NCI-H526 treated with DMSO at 0.1 percent for 48 hours (cell line): ENCODE data around the gene GAB1.

Experiments
- DNase-seq: peaks from one replicate; lab custom pipeline; 2025; lab: John Stamatoyannopoulos, UW

The GAB1 gene

DNA sequence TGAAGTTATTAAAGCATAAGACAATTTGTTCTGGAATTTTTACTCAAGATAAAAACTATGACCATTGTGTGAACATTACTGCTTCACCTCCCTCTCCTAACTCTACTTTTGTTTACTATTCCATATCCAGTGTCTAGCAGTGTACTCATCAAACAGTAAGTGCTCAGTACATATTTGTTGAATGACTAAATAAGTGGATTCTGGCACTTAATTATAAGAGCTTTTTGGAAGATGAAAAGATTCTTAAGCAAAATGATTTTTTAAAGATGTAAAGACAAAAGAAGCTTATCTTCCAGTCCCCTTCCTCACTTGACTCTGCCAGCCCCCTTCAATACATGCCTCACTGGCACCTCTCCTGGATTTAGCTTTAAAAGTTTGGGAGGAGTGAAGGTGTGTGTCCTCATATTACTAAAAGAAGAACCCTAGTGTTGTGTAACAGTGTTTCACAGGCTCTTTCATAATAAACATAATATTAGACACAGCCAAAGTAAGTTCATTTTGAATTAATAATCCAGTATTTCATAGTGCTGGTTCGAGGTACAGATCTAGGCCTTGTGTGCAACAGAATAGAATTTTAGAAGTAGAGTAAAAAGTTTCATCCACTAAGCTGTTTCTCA lies 53.0 kb downstream of the GAB1 start:
- no peak for DNase-seq

DNA sequence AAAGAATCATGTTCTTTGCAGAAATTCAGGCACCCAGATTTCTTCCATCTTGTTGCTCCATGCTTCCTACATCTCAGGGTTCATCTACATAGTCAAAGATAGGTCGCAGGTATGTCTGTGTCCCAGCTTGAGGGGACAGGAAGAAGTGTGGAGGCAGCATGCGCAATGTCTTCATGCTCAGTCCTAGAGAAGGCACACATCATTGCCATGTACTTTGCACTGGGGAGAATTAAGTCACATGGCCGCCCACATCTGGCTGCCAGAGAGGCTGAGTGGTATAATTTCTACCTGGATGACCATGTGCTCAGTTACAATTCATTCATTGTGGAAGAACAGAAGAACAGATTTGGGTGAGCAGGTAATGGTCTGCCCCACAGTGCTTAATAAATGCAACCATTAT lies 54.1 kb downstream of the GAB1 start:
- no peak for DNase-seq

GRCh38 chr4:143391261-143391660 lies 54.6 kb downstream of the GAB1 start:
- DNase-seq, result no peak

DNA sequence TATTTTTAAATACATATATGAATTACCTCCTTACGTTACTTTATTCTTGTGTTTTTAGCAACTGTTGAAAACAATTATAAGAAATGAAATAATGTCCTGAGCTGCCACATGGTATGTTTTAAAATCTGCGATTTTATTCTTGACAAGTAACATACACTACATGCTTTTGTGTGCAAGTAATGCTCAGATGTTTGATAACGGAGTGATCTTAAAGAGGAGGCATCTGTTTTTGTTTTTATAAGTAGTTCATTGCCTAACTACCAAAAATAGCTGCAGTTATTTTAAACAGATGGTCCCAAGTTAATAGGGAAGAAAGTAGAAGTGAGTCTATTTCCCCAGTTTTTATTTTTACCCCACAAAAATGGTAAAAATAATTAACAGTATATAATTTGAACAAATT lies 55.2 kb downstream of the GAB1 start:
- no peak for DNase-seq

DNA sequence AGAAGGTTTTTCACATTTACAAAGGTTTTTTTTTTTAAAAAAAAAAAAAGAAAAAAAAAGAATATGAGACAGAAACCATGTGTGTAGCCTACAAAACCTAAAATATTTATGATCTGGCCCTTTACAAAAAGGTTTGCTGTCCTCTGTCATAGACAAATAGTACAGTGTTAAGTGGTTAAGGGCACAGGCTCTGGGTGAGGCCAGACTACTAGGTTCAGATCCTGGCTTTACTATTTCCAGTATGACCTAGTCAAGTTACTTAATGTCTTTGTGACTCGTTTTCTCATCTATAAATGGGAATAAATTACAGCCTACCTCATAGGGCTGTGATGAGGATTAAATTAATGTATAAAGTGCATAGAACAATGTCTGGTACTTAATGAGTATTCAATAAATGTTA lies 56.5 kb downstream of the GAB1 start:
- DNase-seq, result no peak

DNA sequence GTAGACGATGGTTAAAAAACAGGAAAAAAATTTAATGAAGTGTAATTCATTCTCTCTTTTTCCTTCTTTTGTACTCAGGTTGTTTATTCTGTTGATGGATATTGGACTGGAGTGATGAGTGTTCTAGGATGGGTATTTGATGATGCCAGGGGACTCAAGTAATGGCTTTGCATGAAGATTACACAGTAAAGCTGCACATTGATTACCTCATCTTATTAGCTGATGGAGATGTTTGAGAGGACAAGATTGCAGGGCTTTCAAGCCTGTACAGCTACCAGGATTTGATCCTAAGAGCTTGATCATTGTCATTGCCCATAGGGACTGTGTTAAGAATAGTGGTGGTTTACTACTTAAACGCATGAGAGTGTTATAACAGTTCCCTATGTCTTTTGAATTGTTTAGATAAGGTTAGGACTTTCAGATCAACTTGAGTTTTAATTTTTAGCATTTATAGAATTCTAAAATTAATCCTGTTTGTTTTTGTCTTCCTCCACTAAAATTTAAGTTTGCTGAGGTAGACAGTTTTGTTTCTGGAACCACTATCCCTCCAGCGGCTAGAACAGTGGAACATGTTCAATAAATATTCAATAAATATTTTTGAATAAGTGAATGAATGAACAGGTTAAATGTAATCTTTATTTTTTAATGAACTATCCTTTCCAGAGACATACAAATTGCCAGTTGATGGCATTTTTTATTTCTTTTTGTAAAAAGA lies 58.2 kb downstream of the GAB1 start:
- DNase-seq, result no peak

DNA sequence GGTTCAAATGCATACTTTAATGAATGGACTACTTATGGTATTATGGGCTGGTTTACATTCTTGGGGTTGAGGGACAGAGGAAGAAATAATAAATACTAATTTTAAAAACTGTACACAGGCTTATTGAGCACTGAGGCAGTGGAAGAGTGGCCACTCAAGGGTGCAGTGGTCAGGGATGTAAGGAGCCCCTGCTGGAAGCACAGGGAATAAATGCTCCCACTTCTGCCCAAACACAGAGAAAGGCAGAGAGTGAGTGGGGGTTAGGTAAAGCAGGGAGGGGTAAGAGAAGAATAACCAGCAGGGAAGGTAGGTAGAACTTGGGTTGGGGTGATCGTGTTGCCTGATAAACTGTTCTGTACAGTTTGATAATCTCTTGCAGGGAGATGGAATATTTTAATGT lies 60.0 kb downstream of the GAB1 start:
- DNase-seq, result no peak

DNA sequence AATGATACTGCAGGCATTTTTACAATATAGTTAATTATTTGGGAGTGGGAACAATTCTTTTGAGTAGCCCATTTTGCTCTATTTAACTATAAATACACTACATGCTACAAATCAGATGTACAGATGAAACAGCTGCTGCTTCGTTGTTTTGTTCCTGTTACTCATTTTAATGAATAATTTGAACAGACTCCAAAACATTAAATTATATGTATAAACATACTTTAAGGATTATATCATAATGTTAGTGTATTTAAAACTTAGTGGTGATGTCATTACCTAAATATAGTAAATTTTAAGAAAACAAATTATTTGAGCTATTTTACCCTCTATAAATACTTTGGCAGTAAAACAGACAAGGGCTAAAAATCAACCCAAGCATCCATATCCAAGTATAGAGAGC lies 60.7 kb downstream of the GAB1 start:
- DNase-seq, result no peak

- no peak for DNase-seq
Observed at GRCh38 chr4:143397887-143398286, 61.2 kb downstream of the GAB1 start.

DNA sequence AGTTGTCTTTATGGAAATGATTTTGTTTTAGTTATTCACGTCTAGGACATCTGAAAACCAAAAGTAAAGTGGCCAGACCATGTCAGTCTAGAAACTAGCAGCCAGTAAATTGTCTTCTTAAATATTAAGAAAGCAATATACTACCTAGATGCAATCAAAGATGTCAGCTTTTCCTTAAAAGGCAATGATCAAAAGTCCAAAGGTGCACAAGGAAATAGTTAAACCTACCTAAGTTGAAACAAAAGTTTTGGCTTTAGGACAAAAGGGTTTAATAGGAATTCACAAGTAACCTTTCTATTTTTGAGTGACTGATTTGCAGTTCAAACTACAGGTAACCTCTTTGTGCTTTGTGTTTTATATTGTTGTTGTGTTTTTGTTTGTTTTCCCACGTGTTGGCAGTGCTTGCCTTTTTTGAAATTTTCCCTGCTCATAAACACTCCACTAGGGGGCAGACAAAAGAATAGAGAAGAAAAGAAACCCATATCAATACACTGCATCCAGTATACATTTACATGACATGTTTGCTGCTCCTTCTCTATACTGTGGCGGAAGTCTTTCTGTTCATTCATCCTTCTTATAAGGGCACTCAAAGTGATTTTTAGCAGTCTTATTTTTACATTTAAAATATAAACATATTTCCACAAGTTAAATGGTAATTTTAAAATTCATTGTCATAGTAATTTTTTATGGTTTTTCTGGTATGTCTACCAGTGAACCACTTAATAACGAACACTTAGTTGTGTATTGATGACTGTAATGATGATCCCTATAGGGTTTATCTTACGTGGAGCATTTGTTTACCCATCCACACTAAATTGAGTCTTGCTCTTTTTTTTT lies 62.7 kb downstream of the GAB1 start:
- DNase-seq, result peak; percentile 41

GRCh38 chr4:143400082-143400481 lies 63.4 kb downstream of the GAB1 start:
- DNase-seq, result no peak

DNA sequence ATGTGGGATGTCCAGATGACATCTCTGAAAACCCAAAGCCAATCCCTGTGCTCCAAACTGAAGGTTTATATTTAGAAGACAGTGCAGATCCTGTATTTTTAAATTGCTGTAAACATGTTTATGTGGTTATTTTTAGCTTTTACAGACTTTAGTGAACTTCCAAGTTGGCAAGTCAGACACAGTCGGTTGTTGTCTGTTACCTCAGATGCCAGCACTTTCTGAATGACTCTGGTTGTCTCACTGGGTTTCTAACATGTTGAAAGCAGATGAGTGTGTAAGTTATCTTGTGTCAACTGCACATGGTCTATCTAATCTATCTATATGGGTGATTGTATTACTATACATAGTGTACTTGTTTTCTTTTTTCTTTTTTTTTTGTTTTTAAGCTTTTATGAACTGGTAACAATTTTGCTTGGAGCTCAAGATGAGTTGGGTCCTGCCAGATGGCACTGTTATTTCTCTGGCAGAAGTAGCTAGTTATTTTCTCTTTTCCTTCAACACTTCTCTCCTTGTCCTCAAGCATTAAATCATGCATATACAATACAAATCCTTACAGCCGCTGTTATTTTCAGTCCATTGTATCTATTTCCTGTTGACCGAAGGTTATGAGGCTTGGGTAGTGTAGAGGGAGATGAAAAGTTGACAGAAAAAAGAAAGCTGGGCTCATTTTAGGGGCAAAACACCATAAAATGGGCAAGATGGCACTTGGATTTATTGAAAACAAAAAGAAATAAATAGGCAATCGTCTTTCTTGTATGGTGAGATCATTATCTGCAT lies 66.3 kb downstream of the GAB1 start:
- no peak for DNase-seq

DNA sequence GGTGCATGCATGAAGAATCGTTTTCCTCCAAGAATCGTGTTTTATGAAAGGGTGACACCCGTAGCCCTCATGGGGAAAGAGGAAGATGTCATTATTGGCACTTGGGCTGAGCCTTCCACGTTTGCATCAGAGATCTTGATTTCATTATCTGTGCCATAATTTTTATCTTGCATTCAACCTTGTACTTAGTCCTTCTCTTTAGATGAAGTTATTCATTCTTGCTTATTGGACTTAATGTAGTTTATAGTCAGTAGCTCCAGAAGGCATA lies 66.8 kb downstream of the GAB1 start:
- no peak for DNase-seq

- DNase-seq, result no peak
Observed at GRCh38 chr4:143404555-143404954, 67.9 kb downstream of the GAB1 start.

DNA sequence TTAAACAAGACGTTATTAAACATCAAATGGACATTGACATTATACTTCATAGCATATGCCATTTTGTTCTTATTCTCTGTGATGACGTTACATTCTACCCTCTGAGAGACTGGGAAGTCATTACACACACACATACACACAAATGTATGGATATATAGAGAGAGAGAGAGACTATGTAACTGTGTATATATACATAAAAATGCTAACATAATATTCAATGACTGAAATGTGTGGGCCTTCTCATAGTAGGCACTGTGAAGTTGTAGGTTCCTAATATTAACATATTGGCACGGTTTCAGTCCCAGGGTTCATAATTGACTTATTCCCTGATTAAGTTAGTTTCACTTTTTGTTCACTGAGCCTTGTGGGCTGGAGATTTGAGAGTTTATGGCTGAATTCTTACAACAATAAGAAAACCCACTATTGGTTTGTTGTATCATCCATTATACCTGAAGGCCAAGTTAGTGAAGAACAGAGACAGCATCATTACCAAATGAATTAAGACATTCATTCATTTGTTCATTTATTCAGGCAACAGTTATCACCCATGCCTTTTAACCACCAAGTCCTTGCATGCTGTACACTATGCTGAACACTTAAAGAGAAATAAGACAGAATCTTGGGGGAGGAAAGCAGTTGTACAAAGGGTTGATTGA lies 68.5 kb downstream of the GAB1 start:
- no peak for DNase-seq

GRCh38 chr4:143406523-143406922 lies 69.8 kb downstream of the GAB1 start:
- no peak for DNase-seq

DNA sequence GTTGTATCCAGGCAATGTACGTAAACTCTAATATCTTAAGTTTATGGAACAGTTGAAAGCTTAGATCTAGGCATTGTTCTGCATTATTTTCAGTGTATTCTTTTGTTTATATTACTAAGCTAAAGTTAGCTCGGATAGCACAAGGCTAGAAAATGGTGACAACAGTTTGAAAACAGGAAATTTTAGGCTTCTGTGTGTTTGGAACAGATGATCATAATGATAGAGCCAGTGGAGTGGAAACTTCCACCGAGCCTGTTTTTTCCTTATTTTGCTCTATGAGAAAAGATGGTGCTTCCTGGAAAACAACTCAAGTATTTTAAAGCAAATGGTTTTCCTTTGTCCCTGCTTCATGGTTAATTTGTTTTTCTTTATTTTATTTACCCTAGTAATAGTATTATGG lies 70.8 kb downstream of the GAB1 start:
- DNase-seq, result no peak

- no peak for DNase-seq
Observed at GRCh38 chr4:143407888-143408287, 71.2 kb downstream of the GAB1 start.

DNA sequence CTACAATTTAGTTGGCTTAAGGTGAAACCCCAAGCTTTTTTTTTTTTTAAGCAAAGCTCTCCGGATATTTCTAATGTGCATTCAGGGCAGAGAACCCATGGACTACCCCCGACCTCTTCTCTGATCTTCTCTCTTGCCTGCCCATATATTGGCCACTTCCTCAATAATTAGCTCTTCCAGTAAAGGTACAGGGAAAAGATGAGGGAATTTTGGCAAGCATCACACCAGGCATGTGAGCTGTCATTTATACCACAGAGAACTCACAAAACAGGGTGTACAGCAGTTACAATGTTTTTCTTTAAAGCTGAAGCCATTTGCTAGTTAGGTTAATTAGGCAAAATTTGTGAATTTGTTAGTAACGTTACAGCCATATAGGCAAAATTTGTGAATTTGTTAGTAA lies 73.3 kb downstream of the GAB1 start:
- DNase-seq, result no peak

- no peak for DNase-seq
Observed at GRCh38 chr4:143411527-143412419, 75.1 kb downstream of the GAB1 start.

- DNase-seq, result no peak
Observed at GRCh38 chr4:143412420-143412758, 75.7 kb downstream of the GAB1 start.
